PC-3 (cell line): ENCODE results near the gene FAM107A. TPM values are rescaled to one million over a fixed set of nuclear protein-coding genes. Genes with fewer than 3 reads are reported as not detected.

Experiments
- ATAC-seq: fragments of 200-7000 bp; cut with Tn5 transposase; 2 replicates; pipeline ENCODE4 v1.9.1; 2020; ENCODE audit warnings: mild to moderate bottlenecking, moderate library complexity
- BruUV-seq: library from RNA; stranded (reverse); fragments of 400-500 nt; replicated peaks from 2 replicates; lab custom pipeline; 2021; lab: Mats Ljungman, UMichigan
- CTCF ChIA-PET: fragments of 300-600 bp; sonication (Branson Sonifier 250); formaldehyde crosslinking; loops from one replicate; lab custom pipeline; 2022; ENCODE audit warnings: antibody characterized with exemption; lab: Charles Lee
- POLR2A ChIA-PET: fragments of 300-600 bp; sonication (Branson Sonifier 250); formaldehyde crosslinking; loops from one replicate; lab custom pipeline; 2022; ENCODE audit warnings: antibody characterized with exemption; ENCODE audit not compliant: unreplicated experiment; lab: Charles Lee
- DNase-seq: peaks from one replicate; pipeline ENCODE4 v3.0.0-alpha.2; 2015
- H2AFZ ChIP-seq: fragments of 300-600 bp; sonication (generic); 2 replicates; pipeline ENCODE4 v1.6.0; 2016; ENCODE audit warnings: antibody characterized with exemption, low read length
- H3F3A ChIP-seq: fragments of 300-600 bp; sonication (generic); one replicate; pipeline ENCODE4 v1.6.0; 2017; ENCODE audit warnings: antibody characterized with exemption, low read length, control low read depth, mild to moderate bottlenecking; ENCODE audit not compliant: unreplicated experiment
- H3K27ac ChIP-seq: fragments of 300-600 bp; sonication (generic); 2 replicates; pipeline ENCODE4 v1.5.1; 2016; ENCODE audit warnings: mild to moderate bottlenecking, low read length
- H3K27me3 ChIP-seq: fragments of 300-600 bp; sonication (generic); 2 replicates; pipeline ENCODE4 v1.6.1; 2016; ENCODE audit warnings: low read length, mixed read lengths
- H3K36me3 ChIP-seq: fragments of 300-600 bp; sonication (generic); 2 replicates; pipeline ENCODE4 v1.6.1; 2016; ENCODE audit warnings: low read depth, mixed run types, low read length, mixed read lengths
- H3K4me1 ChIP-seq: fragments of 300-600 bp; sonication (generic); 2 replicates; pipeline ENCODE4 v1.5.1; 2016; ENCODE audit warnings: low read length; ENCODE audit not compliant: insufficient read depth
- H3K4me2 ChIP-seq: fragments of 300-600 bp; sonication (generic); 2 replicates; pipeline ENCODE4 v1.6.0; 2016; ENCODE audit warnings: low read length
- H3K4me3 ChIP-seq: fragments of 300-600 bp; sonication (generic); 2 replicates; pipeline ENCODE4 v1.5.1; 2016; ENCODE audit warnings: mild to moderate bottlenecking, low read length, mixed read lengths
- H3K79me2 ChIP-seq: fragments of 300-600 bp; sonication (generic); 2 replicates; pipeline ENCODE4 v1.6.1; 2017; ENCODE audit warnings: low read length, mixed read lengths
- H3K9ac ChIP-seq: fragments of 300-600 bp; sonication (generic); 2 replicates; pipeline ENCODE4 v1.6.0; 2016; ENCODE audit warnings: mild to moderate bottlenecking, low read length
- H3K9me2 ChIP-seq: fragments of 300-600 bp; sonication (generic); replicated peaks from 2 replicates; pipeline ENCODE4 v1.6.1; 2016; ENCODE audit warnings: mixed run types, low read length, mixed read lengths
- H3K9me3 ChIP-seq: fragments of 300-600 bp; sonication (generic); 2 replicates; pipeline ENCODE4 v1.6.1; 2016; ENCODE audit warnings: low read length, mixed read lengths
- H4K20me1 ChIP-seq: fragments of 300-600 bp; sonication (generic); 2 replicates; pipeline ENCODE4 v1.6.1; 2016; ENCODE audit warnings: low read length, mixed read lengths
- EZH2 ChIP-seq: fragments of 300-600 bp; sonication (generic); IDR thresholded peaks from one replicate; pipeline ENCODE4 v1.6.1; 2017; ENCODE audit warnings: antibody characterized with exemption, mild to moderate bottlenecking, low read length; ENCODE audit not compliant: unreplicated experiment
- EZH2phosphoT487 ChIP-seq: fragments of 300-600 bp; sonication (generic); IDR thresholded peaks from 2 replicates; pipeline ENCODE4 v1.6.1; 2018; ENCODE audit warnings: mild to moderate bottlenecking, antibody characterized with exemption, low read length, borderline replicate concordance
- intact Hi-C: fragments of 100-400 bp; cut with micrococcal nuclease; formaldehyde crosslinking; loops from 2 replicates; pipeline ENCODE4 v1.9.0; 2023
- total RNA-seq: library from RNA; depleted of rRNA; stranded (reverse); fragments of >200 nt; gene quantifications from 2 replicates; pipeline ENCODE4 v1.2.3, GENCODE V29; 2014
- TF ChIP-seq, protein P1 (sequence below): fragments of 300-600 bp; sonication (generic); conservative IDR thresholded peaks from 2 replicates; pipeline ENCODE4 v1.5.1; 2017; ENCODE audit warnings: antibody characterized with exemption, low read depth, mild to moderate bottlenecking, low read length

Gene FAM107A
- total RNA-seq, 1 experiment from 2014 or later, result 0.07 TPM

DNA sequence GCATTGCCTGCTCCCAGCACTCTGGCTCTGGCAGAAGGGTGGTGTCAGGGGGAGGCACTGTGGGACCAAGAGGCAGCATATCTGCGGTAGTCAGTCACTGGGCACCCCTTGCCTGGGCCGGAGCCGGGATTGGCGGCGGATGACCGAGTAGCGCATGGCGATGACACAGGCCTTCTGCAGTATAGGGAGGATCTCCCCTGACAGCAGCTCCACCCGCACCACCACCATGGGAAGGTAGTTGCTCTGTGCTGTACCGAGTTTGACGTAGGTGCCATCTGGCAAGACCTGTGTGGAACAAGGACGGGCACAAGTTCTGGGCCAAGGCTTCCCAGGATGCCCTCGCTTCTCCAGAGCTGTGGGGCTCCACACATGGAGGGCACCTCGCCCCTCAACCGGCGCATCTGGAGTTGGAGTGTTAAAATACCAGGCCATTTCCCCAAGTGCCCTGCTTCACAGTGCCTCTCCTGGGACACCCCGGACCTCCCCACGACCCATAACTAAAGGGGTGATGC is 46.8 kb downstream of the FAM107A start:
- H2AFZ ChIP-seq, result no peak overlapping the region
- no peak overlapping the region for H3K27ac ChIP-seq
- no peaks in the 10 kb centered on the region for H3K27me3 ChIP-seq
- no peaks in the 10 kb centered on the region for H3K79me2 ChIP-seq
- ATAC-seq (no peak), DNase-seq (no peak)
- H3K4me2 ChIP-seq, result no peak overlapping the region
- TF ChIP-seq, protein P1, sequence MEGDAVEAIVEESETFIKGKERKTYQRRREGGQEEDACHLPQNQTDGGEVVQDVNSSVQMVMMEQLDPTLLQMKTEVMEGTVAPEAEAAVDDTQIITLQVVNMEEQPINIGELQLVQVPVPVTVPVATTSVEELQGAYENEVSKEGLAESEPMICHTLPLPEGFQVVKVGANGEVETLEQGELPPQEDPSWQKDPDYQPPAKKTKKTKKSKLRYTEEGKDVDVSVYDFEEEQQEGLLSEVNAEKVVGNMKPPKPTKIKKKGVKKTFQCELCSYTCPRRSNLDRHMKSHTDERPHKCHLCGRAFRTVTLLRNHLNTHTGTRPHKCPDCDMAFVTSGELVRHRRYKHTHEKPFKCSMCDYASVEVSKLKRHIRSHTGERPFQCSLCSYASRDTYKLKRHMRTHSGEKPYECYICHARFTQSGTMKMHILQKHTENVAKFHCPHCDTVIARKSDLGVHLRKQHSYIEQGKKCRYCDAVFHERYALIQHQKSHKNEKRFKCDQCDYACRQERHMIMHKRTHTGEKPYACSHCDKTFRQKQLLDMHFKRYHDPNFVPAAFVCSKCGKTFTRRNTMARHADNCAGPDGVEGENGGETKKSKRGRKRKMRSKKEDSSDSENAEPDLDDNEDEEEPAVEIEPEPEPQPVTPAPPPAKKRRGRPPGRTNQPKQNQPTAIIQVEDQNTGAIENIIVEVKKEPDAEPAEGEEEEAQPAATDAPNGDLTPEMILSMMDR, result no peak
- TF ChIP-seq EZH2, result no peak
- no peak for TF ChIP-seq EZH2phosphoT487
- POLR2A ChIA-PET, result no interaction called here
- no peaks in the 10 kb centered on the region for H3K36me3 ChIP-seq
- H3K4me3 ChIP-seq, result no peak overlapping the region
- no peaks in the 10 kb centered on the region for H3K9me2 ChIP-seq
- no peak overlapping the region for H3K9ac ChIP-seq
- intact Hi-C loops, result no loop called here
- H4K20me1 ChIP-seq, result no peaks in the 10 kb centered on the region
- no peaks in the 10 kb centered on the region for H3F3A ChIP-seq
- CTCF ChIA-PET, result no interaction called here
- H3K9me3 ChIP-seq, result no peaks in the 10 kb centered on the region
- H3K4me1 ChIP-seq, result peaks cover 22% of the 10 kb centered on the region
- no TSS peak for BruUV-seq

DNA sequence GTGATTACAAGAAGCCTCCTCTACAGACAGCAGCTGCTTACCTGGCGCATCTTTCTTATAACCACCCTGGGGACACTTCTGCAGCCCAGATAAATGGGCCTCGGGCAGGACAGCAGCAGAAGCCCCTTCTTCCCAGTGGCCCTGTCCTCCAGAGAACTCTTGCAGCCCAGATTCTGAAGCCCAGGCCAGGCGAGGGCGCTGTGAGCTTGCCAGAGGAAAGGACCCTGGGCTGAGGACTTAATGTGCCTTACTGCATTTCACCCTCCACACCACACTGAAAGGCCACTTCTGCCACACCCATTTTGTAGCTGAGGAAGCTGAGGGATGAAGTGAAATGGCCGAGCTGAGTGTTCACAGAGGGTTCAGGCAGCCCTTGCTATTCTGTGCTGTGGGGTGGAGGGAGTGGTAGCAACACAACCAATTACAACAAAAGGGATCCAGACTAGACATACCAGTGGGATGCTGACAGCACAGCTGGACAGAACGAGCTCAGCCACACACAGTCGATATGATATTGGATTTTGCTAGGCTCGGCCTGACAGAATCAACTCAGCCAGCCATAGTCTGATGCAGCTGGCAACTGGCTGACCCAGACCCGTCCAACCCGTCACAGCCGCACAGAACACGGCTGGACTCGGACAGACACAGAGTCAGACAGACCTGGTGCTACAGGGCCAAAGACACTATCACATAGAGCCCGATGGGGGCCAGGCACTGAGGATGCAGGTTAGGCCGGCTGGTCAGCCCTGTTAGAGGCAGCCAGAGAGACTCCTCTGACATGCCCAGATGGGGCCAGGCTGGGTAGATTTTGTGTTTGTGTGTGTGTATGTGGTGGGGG is 47.5 kb downstream of the FAM107A start:
- CTCF ChIA-PET, result interaction anchor here (0.5 kb wide), 1 partner anchor 44 kb away, joined by 3 read pairs; no protein-coding TSS in a partner anchor
- no TSS peak for BruUV-seq

More for the DNA sequence above, 47.5 kb downstream of the FAM107A start:
- ATAC-seq (no peak), DNase-seq (peak; percentile 38)
- Histone ChIP-seq H3K9me3 (no peaks in the 10 kb centered on the region), H3K9me2 (no peaks in the 10 kb centered on the region), H3K9ac (no peak overlapping the region), H3K27me3 (no peaks in the 10 kb centered on the region), H3F3A (no peaks in the 10 kb centered on the region), H4K20me1 (no peaks in the 10 kb centered on the region), H3K4me1 (peaks cover 22% of the 10 kb centered on the region), H3K4me3 (no peak overlapping the region), H3K27ac (no peak overlapping the region), H3K79me2 (no peaks in the 10 kb centered on the region), H2AFZ (no peak overlapping the region), H3K4me2 (no peak overlapping the region), H3K36me3 (no peaks in the 10 kb centered on the region)
- POLR2A ChIA-PET, result no interaction called here
- TF ChIP-seq, protein P1, result peak; percentile 55
- TF ChIP-seq EZH2phosphoT487, result no peak
- intact Hi-C loops, result no loop called here
